ENCODE measurements around the gene OR51E2.

- no peak for TF ChIP-seq CTCF (IDR thresholded peaks at IDR 0.05 in 4 of 5, conservative IDR thresholded peaks at IDR 0.05 in 1 of 5)
- TF ChIP-seq POLR2A (IDR thresholded peaks at IDR 0.05) = no peak
Observed at GRCh38 chr11:4643682-4644081, 54.0 kb downstream of the OR51E2 start, which contains the start of gene OR51E1.

Measured in gastrocnemius medialis (tissue), 4 donors.